H9 (cell line): ENCODE results near the gene PTH2R. TPM values are rescaled to one million over a fixed set of nuclear protein-coding genes. Genes with fewer than 3 reads are reported as not detected.

Experiments
- DNase-seq: peaks from one replicate; pipeline ENCODE4 v3.0.0-alpha.2; 2017
- H2AFZ ChIP-seq: one replicate; pipeline ENCODE4 v1.6.1; 2013; ENCODE audit warnings: mild to moderate bottlenecking, low read length, control low read depth, moderate library complexity
- H2AK5ac ChIP-seq: 2 replicates; pipeline ENCODE4 v1.6.1; 2013; ENCODE audit warnings: low read length, control low read depth, mixed read lengths; ENCODE audit not compliant: insufficient read length
- H2BK120ac ChIP-seq: one replicate; pipeline ENCODE4 v1.6.1; 2013; ENCODE audit warnings: low read depth, mild to moderate bottlenecking, low read length, control low read depth, inconsistent platforms; ENCODE audit not compliant: poor library complexity, severe bottlenecking
- H2BK12ac ChIP-seq: 2 replicates; pipeline ENCODE4 v1.6.1; 2013; ENCODE audit warnings: low read length, control low read depth, mixed read lengths, low read depth; ENCODE audit not compliant: insufficient read length
- H2BK15ac ChIP-seq: 2 replicates; pipeline ENCODE4 v1.6.1; 2013; ENCODE audit warnings: low read depth, low read length, control low read depth
- H2BK20ac ChIP-seq: one replicate; pipeline ENCODE4 v1.6.1; 2013; ENCODE audit warnings: low read depth, mild to moderate bottlenecking, low read length, control low read depth, inconsistent platforms; ENCODE audit not compliant: poor library complexity, severe bottlenecking
- H2BK5ac ChIP-seq: 2 replicates; pipeline ENCODE4 v1.6.1; 2013; ENCODE audit warnings: low read length, control low read depth, mixed read lengths; ENCODE audit not compliant: insufficient read length
- H3K14ac ChIP-seq: 2 replicates; pipeline ENCODE4 v1.6.1; 2013; ENCODE audit warnings: low read length, control low read depth; ENCODE audit not compliant: insufficient read depth
- H3K18ac ChIP-seq: 2 replicates; pipeline ENCODE4 v1.6.1; 2013; ENCODE audit warnings: low read depth, mild to moderate bottlenecking, mixed read lengths, low read length, control low read depth; ENCODE audit not compliant: insufficient read length
- H3K23ac ChIP-seq: 2 replicates; pipeline ENCODE4 v1.6.1; 2013; ENCODE audit warnings: low read length, control low read depth, mixed read lengths, low read depth; ENCODE audit not compliant: insufficient read length
- H3K23me2 ChIP-seq: 2 replicates; pipeline ENCODE4 v1.6.1; 2013; ENCODE audit warnings: low read depth, mild to moderate bottlenecking, mixed read lengths, low read length, control low read depth; ENCODE audit not compliant: insufficient read length, poor library complexity, severe bottlenecking
- H3K27ac ChIP-seq: 2 replicates; pipeline ENCODE4 v1.5.1; 2013; ENCODE audit warnings: low read length, control low read depth, mixed read lengths, low read depth; ENCODE audit not compliant: insufficient read length
- H3K27me3 ChIP-seq: 2 replicates; pipeline ENCODE4 v1.6.1; 2013; ENCODE audit warnings: low read length, control low read depth, inconsistent platforms; ENCODE audit not compliant: insufficient read depth
- H3K4ac ChIP-seq: 2 replicates; pipeline ENCODE4 v1.6.1; 2013; ENCODE audit warnings: low read depth, mild to moderate bottlenecking, control low read depth, inconsistent platforms, low read length, moderate library complexity
- H3K4me1 ChIP-seq: 2 replicates; pipeline ENCODE4 v1.6.1; 2013; ENCODE audit warnings: low read length, control low read depth, inconsistent platforms; ENCODE audit not compliant: insufficient read depth
- H3K4me2 ChIP-seq: 2 replicates; pipeline ENCODE4 v1.6.1; 2013; ENCODE audit warnings: low read length, control low read depth, mixed read lengths; ENCODE audit not compliant: insufficient read length, insufficient read depth
- H3K56ac ChIP-seq: 2 replicates; pipeline ENCODE4 v1.6.1; 2013; ENCODE audit warnings: low read depth, mild to moderate bottlenecking, mixed read lengths, low read length, control low read depth; ENCODE audit not compliant: insufficient read length
- H3K79me1 ChIP-seq: 2 replicates; pipeline ENCODE4 v1.6.1; 2013; ENCODE audit warnings: low read depth, mild to moderate bottlenecking, moderate library complexity, low read length, control low read depth, inconsistent platforms; ENCODE audit not compliant: insufficient read depth, poor library complexity, severe bottlenecking
- H3K79me2 ChIP-seq: 2 replicates; pipeline ENCODE4 v1.6.1; 2013; ENCODE audit warnings: low read length, control low read depth, inconsistent platforms; ENCODE audit not compliant: insufficient read depth
- H3K9ac ChIP-seq: 2 replicates; pipeline ENCODE4 v1.6.1; 2013; ENCODE audit warnings: low read length, control low read depth, mixed read lengths; ENCODE audit not compliant: insufficient read length; ENCODE audit errors: extremely low read depth
- H3K9me3 ChIP-seq: one replicate; pipeline ENCODE4 v1.6.1; 2013; ENCODE audit warnings: low read depth, low read length, inconsistent platforms; ENCODE audit not compliant: control insufficient read depth
- H3T11ph ChIP-seq: one replicate; pipeline ENCODE4 v1.6.1; 2013; ENCODE audit warnings: mild to moderate bottlenecking, low read length, control low read depth, inconsistent platforms
- H4K20me1 ChIP-seq: one replicate; pipeline ENCODE4 v1.6.1; 2013; ENCODE audit not compliant: control insufficient read depth, insufficient read length, insufficient read depth
- H4K5ac ChIP-seq: 2 replicates; pipeline ENCODE4 v1.6.1; 2013; ENCODE audit warnings: low read depth, mild to moderate bottlenecking, mixed read lengths, low read length, control low read depth; ENCODE audit not compliant: insufficient read length
- H4K8ac ChIP-seq: replicated peaks from 2 replicates; pipeline ENCODE4 v1.6.1; 2013; ENCODE audit warnings: low read length, control low read depth, mixed read lengths, low read depth; ENCODE audit not compliant: insufficient read length
- H4K91ac ChIP-seq: 2 replicates; pipeline ENCODE4 v1.6.1; 2013; ENCODE audit warnings: low read depth, mild to moderate bottlenecking, moderate library complexity, mixed read lengths, low read length, control low read depth; ENCODE audit not compliant: insufficient read length
- H3K27ac Mint-ChIP-seq, 3 experiments: 2 replicates in 2 of 3; 3 replicates in 1 of 3; pipeline ENCODE4 v1.8.0; 2020 to 2021; ENCODE audit warnings: mixed read lengths in 3 of 3, mild to moderate bottlenecking in 1 of 3, moderate library complexity in 1 of 3
- H3K27me3 Mint-ChIP-seq: 2 replicates; pipeline ENCODE4 v1.8.0; 2021; ENCODE audit warnings: low read depth, mild to moderate bottlenecking, moderate library complexity, mixed read lengths
- H3K36me3 Mint-ChIP-seq, 3 experiments: 2 replicates in 2 of 3; 3 replicates in 1 of 3; pipeline ENCODE4 v1.8.0; 2020 to 2021; ENCODE audit warnings: low read depth in 3 of 3, mixed read lengths in 3 of 3; ENCODE audit not compliant: insufficient read depth in 1 of 3
- H3K4me1 Mint-ChIP-seq, 2 experiments: 2 replicates each; pipeline ENCODE4 v1.8.0; 2020; ENCODE audit warnings: mixed read lengths in 2 of 2
- H3K4me3 Mint-ChIP-seq, 2 experiments: 2 replicates in 1 of 2; 3 replicates in 1 of 2; pipeline ENCODE4 v1.8.0; 2020 to 2021; ENCODE audit warnings: mild to moderate bottlenecking in 2 of 2, mixed read lengths in 2 of 2, moderate library complexity in 1 of 2
- H3K9me3 Mint-ChIP-seq, 2 experiments: 2 replicates in 1 of 2; 3 replicates in 1 of 2; pipeline ENCODE4 v1.8.0; 2020; ENCODE audit warnings: mild to moderate bottlenecking in 2 of 2, mixed read lengths in 2 of 2, moderate library complexity in 1 of 2
- CTCF ChIP-seq: fragments of 200-600 bp; sonication (generic); conservative IDR thresholded peaks from 3 replicates; pipeline ENCODE4 v1.8.0; 2021; ENCODE audit warnings: antibody characterized with exemption, mild to moderate bottlenecking
- WGBS: extraction: QIAGEN DNeasy Blood & Tissue Kit; methylation state at CpG from one replicate; pipeline ENCODE4 v1.1.7; 2013; ENCODE audit warnings: missing lambda C conversion rate, low lambda C conversion rate, mixed read lengths; ENCODE audit not compliant: insufficient read length; ENCODE audit errors: extremely low coverage; 5-methylcytosine and 5-hydroxymethylcytosine counted together
- total RNA-seq: library from RNA; stranded (reverse); gene quantifications from 2 replicates; pipeline ENCODE4 v1.2.1, GENCODE V29; 2021

PTH2R gene
- total RNA-seq, 1 experiment from 2014 or later, result 0.20 TPM

- H3K27me3 Mint-ChIP-seq, result no peaks in the 10 kb centered on the region; the same call in none of the 2 replicates
- H3K4me1 ChIP-seq, result no peaks in the 10 kb centered on the region
- no peak overlapping the region for H3K4me2 ChIP-seq
Observed at GRCh38 chr2:208511573-208511972, 105.0 kb downstream of the PTH2R start.

More at GRCh38 chr2:208511573-208511972, 105.0 kb downstream of the PTH2R start:
- TF ChIP-seq CTCF, result no peak
- Histone ChIP-seq H2BK12ac (no peak overlapping the region), H4K8ac (no peak overlapping the region), H2AFZ (no peak overlapping the region), H3K27me3 (no peaks in the 10 kb centered on the region), H3K23ac (no peak overlapping the region), H3K79me1 (no peaks in the 10 kb centered on the region), H3K9ac (no peak overlapping the region), H3K23me2 (no peaks in the 10 kb centered on the region), H3K4ac (no peak overlapping the region), H4K5ac (no peak overlapping the region), H2BK20ac (no peak overlapping the region), H3K79me2 (no peaks in the 10 kb centered on the region), H4K20me1 (no peaks in the 10 kb centered on the region), H2BK120ac (no peak overlapping the region), H3K27ac (no peak overlapping the region), H3T11ph (no peak overlapping the region), H2BK5ac (no peak overlapping the region), H3K14ac (no peak overlapping the region), H3K9me3 (peaks cover 4% of the 10 kb centered on the region), H4K91ac (no peak overlapping the region), H3K18ac (no peak overlapping the region), H2BK15ac (no peak overlapping the region), H3K56ac (no peak overlapping the region), H2AK5ac (no peak overlapping the region)
- DNase-seq, result no peak
- peaks cover 14 to 18% (median 15%) of the 10 kb centered on the region in 3 experiments for H3K36me3 Mint-ChIP-seq
- H3K4me3 Mint-ChIP-seq, result no peak overlapping the region
- H3K27ac Mint-ChIP-seq, result no peak overlapping the region
- H3K4me1 Mint-ChIP-seq, result no peaks in the 10 kb centered on the region
- no CpG with 5 or more reads among the region's 1 CpG for WGBS
- H3K9me3 Mint-ChIP-seq, result peaks cover 17 to 26% of the 10 kb centered on the region in 2 experiments
